Loucy (cell line): Measurements from ENCODE around the gene ANK3.

Source experiments
- EZH2phosphoT487 ChIP-seq: fragments of 200-600 bp; IDR thresholded peaks from 2 replicates; pipeline ENCODE4 v1.6.1; 2018; ENCODE audit warnings: antibody characterized with exemption, mild to moderate bottlenecking, moderate library complexity, borderline replicate concordance
- TF ChIP-seq, protein P1 (sequence below): fragments of 200-600 bp; sonication (generic); conservative IDR thresholded peaks from 2 replicates; pipeline ENCODE4 v1.5.1; 2014; ENCODE audit warnings: mild to moderate bottlenecking, antibody characterized with exemption, low read length

- TF ChIP-seq, protein P1, sequence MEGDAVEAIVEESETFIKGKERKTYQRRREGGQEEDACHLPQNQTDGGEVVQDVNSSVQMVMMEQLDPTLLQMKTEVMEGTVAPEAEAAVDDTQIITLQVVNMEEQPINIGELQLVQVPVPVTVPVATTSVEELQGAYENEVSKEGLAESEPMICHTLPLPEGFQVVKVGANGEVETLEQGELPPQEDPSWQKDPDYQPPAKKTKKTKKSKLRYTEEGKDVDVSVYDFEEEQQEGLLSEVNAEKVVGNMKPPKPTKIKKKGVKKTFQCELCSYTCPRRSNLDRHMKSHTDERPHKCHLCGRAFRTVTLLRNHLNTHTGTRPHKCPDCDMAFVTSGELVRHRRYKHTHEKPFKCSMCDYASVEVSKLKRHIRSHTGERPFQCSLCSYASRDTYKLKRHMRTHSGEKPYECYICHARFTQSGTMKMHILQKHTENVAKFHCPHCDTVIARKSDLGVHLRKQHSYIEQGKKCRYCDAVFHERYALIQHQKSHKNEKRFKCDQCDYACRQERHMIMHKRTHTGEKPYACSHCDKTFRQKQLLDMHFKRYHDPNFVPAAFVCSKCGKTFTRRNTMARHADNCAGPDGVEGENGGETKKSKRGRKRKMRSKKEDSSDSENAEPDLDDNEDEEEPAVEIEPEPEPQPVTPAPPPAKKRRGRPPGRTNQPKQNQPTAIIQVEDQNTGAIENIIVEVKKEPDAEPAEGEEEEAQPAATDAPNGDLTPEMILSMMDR, result no peak
- no peak for TF ChIP-seq EZH2phosphoT487
Observed at GRCh38 chr10:60043561-60044241, 346.0 kb downstream of the ANK3 start.
